Stimulated activated CD8-positive, alpha-beta memory T cell treated with anti-CD3 and anti-CD28 coated beads, Interleukin-15, amount 100 ng/mL, for 48 hours (primary cell): Measurements from ENCODE around the gene HOXA9.

Source experiments
- DNase-seq, 2 donors: peaks; one replicate each; pipeline ENCODE4 v3.0.0-alpha.2; 2020; ENCODE audit warnings: low read depth in 2 of 2

The HOXA9 gene

GRCh38 chr7:27200761-27201579 is 35.6 kb upstream of the HOXA9 start:
- DNase-seq, result no peak

- no peak for DNase-seq
Measured at GRCh38 chr7:27199849-27200760, 34.8 kb upstream of the HOXA9 start, which contains the start of gene HOXA13. Gene HOXA13, minus strand, starts transcription at chr7:27200091. Its CDS starts 14 bp downstream, at chr7:27200077.

- no peak for DNase-seq
Measured at GRCh38 chr7:27198871-27199801, 33.8 kb upstream of the HOXA9 start.

GRCh38 chr7:27198138-27198841 is 33.0 kb upstream of the HOXA9 start:
- DNase-seq, result no peak

GRCh38 chr7:27197137-27198042 is 32.1 kb upstream of the HOXA9 start:
- DNase-seq, result no peak

GRCh38 chr7:27196287-27196767 is 31.0 kb upstream of the HOXA9 start:
- peak; percentile 49 to 53 for DNase-seq

GRCh38 chr7:27194686-27195379 is 29.5 kb upstream of the HOXA9 start:
- no peak for DNase-seq

- no peak for DNase-seq
Measured at GRCh38 chr7:27194002-27194352, 28.6 kb upstream of the HOXA9 start.

- no peak for DNase-seq
Measured at GRCh38 chr7:27193335-27194001, 28.1 kb upstream of the HOXA9 start.

- DNase-seq, result no peak
Measured at GRCh38 chr7:27192546-27193334, 27.4 kb upstream of the HOXA9 start.

GRCh38 chr7:27191833-27192545 is 26.7 kb upstream of the HOXA9 start:
- no peak for DNase-seq

GRCh38 chr7:27191161-27191731 is 25.9 kb upstream of the HOXA9 start:
- no peak for DNase-seq

GRCh38 chr7:27189997-27190748 is 24.8 kb upstream of the HOXA9 start:
- DNase-seq, result no peak

- no peak for DNase-seq
Measured at GRCh38 chr7:27189295-27189996, 24.1 kb upstream of the HOXA9 start.
